Vagina (tissue), 2 donors: ENCODE results near the gene CYTH2. TPM values are rescaled to one million over a fixed set of nuclear protein-coding genes. Genes with fewer than 3 reads are reported as not detected.

Experiments used
- DNase-seq, 2 donors: peaks; one replicate each; pipeline ENCODE4 v3.0.0-alpha.2; 2017; ENCODE audit errors: extremely low spot score in 2 of 2
- H3K27ac ChIP-seq: fragments of 200-600 bp; sonication (generic); one replicate; pipeline ENCODE4 v1.5.1; 2019
- H3K27me3 ChIP-seq: fragments of 200-600 bp; sonication (generic); one replicate; pipeline ENCODE4 v1.5.1; 2019
- H3K36me3 ChIP-seq, 2 donors: fragments of 200-600 bp; sonication (generic); one replicate each; pipeline ENCODE4 v1.5.1; 2017 to 2019
- H3K4me1 ChIP-seq: fragments of 200-600 bp; sonication (generic); one replicate; pipeline ENCODE4 v1.5.1; 2019
- H3K4me3 ChIP-seq, 2 donors: fragments of 200-600 bp; sonication (generic); 1 replicate in 1 of 2; 2 replicates in 1 of 2; pipeline ENCODE4 v1.5.1; 2016 to 2019
- H3K9me3 ChIP-seq: fragments of 200-600 bp; sonication (generic); one replicate; pipeline ENCODE4 v1.5.1; 2019
- POLR2A ChIP-seq, 2 donors: fragments of 450-650 bp; IDR thresholded peaks; one replicate each; pipeline ENCODE4 v1.6.1; 2017; ENCODE audit warnings: antibody characterized with exemption in 2 of 2, mild to moderate bottlenecking in 2 of 2, moderate library complexity in 2 of 2
- POLR2AphosphoS5 ChIP-seq, 2 donors: sonication (generic); formaldehyde crosslinking; IDR thresholded peaks; one replicate each; pipeline ENCODE4 v1.9.0; 2017; ENCODE audit warnings: antibody characterized with exemption in 2 of 2, mild to moderate bottlenecking in 2 of 2, low read depth in 1 of 2; ENCODE audit not compliant: insufficient read depth in 1 of 2
- intact Hi-C: fragments of 100-400 bp; cut with DNase I; formaldehyde crosslinking; loops from one replicate; pipeline ENCODE4 v1.15.1; 2023
- total RNA-seq: library from RNA; depleted of rRNA; stranded (reverse); fragments of >200 nt; gene quantifications from one replicate; pipeline ENCODE4 v1.2.3, GENCODE V29; 2016
- TF ChIP-seq, protein P1 (sequence below), 3 experiments: fragments of 450-650 bp in 2 of 3; fragments of 200-600 bp in 1 of 3; sonication (generic) in 1 of 3; IDR thresholded peaks; one replicate each; pipeline ENCODE4 v1.5.1; 2017 to 2019; ENCODE audit warnings: antibody characterized with exemption in 3 of 3, mild to moderate bottlenecking in 2 of 3, moderate library complexity in 2 of 3

CYTH2 gene
- total RNA-seq, 1 donor from 2014 or later = 87.2 TPM

DNA sequence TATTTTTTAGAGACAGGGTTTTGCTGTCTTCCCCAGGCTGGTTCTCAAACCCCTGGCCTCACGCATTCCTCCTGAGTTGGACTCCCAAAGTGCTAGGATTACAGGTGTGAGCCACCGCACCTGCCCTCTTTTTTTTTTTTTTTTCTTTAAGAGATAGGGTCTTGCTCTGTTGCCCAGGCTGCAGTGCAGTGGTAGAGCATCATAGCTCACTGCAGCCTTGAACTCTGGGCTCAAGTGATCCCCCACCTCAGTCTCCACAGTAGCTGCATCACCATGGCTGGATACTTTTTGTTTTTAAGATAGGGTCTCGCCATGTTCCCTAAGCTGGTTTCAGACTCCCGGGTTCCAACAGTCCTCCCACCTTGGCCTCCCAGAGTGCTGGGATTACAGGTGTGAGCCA is 12.3 kb upstream of the CYTH2 start:
- TF ChIP-seq, protein P1, sequence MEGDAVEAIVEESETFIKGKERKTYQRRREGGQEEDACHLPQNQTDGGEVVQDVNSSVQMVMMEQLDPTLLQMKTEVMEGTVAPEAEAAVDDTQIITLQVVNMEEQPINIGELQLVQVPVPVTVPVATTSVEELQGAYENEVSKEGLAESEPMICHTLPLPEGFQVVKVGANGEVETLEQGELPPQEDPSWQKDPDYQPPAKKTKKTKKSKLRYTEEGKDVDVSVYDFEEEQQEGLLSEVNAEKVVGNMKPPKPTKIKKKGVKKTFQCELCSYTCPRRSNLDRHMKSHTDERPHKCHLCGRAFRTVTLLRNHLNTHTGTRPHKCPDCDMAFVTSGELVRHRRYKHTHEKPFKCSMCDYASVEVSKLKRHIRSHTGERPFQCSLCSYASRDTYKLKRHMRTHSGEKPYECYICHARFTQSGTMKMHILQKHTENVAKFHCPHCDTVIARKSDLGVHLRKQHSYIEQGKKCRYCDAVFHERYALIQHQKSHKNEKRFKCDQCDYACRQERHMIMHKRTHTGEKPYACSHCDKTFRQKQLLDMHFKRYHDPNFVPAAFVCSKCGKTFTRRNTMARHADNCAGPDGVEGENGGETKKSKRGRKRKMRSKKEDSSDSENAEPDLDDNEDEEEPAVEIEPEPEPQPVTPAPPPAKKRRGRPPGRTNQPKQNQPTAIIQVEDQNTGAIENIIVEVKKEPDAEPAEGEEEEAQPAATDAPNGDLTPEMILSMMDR (IDR thresholded peaks at IDR 0.05) = no peak
- H3K27ac ChIP-seq = no peak overlapping the region
- no peaks in the 10 kb centered on the region for H3K9me3 ChIP-seq
- no peaks in the 10 kb centered on the region for H3K4me1 ChIP-seq
- intact Hi-C loops = no loop called here
- no peak overlapping the region for H3K4me3 ChIP-seq
- no peaks in the 10 kb centered on the region for H3K27me3 ChIP-seq
- no peak for DNase-seq
- H3K36me3 ChIP-seq = peaks cover 0 to 37% of the 10 kb centered on the region in 2 donors

DNA sequence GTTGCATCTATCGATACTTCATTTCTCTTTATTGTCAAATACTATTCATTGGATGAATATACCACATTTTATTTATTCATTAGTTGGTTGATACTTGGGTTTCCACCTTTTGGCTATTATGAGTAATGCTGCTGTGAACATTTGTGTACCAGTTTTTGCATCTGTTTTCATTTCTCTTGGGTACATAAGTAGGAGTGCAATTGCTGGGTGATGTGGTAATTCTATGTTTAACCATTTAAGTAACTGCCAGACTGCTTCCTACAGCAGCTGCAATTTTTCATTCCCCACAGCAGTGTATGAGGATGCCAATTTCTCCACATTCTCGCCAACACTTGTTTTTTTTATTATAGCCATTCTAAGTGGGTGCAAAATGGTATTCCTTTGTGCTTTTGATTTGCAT is 11.2 kb upstream of the CYTH2 start:
- Histone ChIP-seq H3K27me3 (no peaks in the 10 kb centered on the region), H3K4me1 (no peaks in the 10 kb centered on the region), H3K4me3 (no peak overlapping the region), H3K9me3 (no peaks in the 10 kb centered on the region), H3K36me3 (peaks cover 0 to 30% of the 10 kb centered on the region in 2 donors), H3K27ac (no peak overlapping the region)
- DNase-seq = no peak
- intact Hi-C loops = no loop called here
- TF ChIP-seq, protein P1 (IDR thresholded peaks at IDR 0.05) = no peak
- TF ChIP-seq POLR2AphosphoS5 (IDR thresholded peaks at IDR 0.05; ENCODE audit: insufficient read depth in 1 of 2, low read depth in 1 of 2) = no peak
- TF ChIP-seq POLR2A (IDR thresholded peaks at IDR 0.05) = no peak

DNA sequence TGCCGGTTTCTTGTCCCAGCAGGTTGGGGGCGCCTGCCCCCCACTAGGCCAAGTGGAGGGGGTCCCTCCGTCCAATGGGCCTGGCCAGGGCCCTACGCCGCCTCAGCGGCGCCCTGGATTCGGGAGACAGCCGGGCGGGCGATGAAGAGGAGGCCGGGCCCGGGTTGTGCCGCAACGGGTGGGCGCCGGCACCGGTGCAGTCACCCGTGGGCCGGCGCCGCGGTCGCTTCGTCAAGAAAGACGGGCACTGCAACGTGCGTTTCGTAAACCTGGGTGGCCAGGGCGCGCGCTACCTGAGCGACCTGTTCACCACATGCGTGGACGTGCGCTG is 7.6 kb upstream of the CYTH2 start:
- no peak for DNase-seq
- H3K4me1 ChIP-seq = no peaks in the 10 kb centered on the region
- H3K27ac ChIP-seq = no peak overlapping the region
- H3K27me3 ChIP-seq = no peaks in the 10 kb centered on the region
- intact Hi-C loops = no loop called here
- peaks cover 0 to 10% of the 10 kb centered on the region in 2 donors for H3K36me3 ChIP-seq
- no peak overlapping the region for H3K4me3 ChIP-seq
- no peaks in the 10 kb centered on the region for H3K9me3 ChIP-seq
- TF ChIP-seq POLR2A (IDR thresholded peaks at IDR 0.05) (no peak), POLR2AphosphoS5 (IDR thresholded peaks at IDR 0.05; ENCODE audit: insufficient read depth in 1 of 2, low read depth in 1 of 2) (no peak)
- TF ChIP-seq, protein P1 (IDR thresholded peaks at IDR 0.05) = no peak

DNA sequence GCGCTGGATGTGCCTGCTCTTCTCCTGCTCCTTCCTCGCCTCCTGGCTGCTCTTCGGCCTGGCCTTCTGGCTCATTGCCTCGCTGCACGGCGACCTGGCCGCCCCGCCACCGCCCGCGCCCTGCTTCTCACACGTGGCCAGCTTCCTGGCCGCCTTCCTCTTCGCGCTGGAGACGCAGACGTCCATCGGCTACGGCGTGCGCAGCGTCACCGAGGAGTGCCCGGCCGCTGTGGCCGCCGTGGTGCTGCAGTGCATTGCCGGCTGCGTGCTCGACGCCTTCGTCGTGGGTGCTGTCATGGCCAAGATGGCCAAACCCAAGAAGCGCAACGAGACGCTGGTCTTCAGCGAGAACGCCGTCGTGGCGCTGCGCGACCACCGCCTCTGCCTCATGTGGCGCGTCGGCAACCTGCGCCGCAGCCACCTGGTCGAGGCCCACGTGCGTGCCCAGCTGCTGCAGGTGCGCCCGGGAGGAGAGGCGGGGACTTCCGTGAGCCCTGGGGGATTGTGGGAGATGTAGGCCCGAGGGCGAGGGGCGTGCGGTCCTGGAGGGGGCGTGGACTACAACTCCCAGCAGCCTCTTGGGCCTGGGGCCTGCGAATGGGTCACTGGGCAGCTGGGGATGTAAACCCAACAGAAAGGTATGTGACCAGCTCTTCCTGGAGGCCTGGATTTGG is 7.0 kb upstream of the CYTH2 start:
- Histone ChIP-seq H3K27ac (no peak overlapping the region), H3K9me3 (no peaks in the 10 kb centered on the region), H3K36me3 (peaks cover 0 to 10% of the 10 kb centered on the region in 2 donors), H3K27me3 (no peaks in the 10 kb centered on the region), H3K4me3 (no peak overlapping the region), H3K4me1 (no peaks in the 10 kb centered on the region)
- TF ChIP-seq POLR2AphosphoS5 (IDR thresholded peaks at IDR 0.05; ENCODE audit: insufficient read depth in 1 of 2, low read depth in 1 of 2) (no peak), POLR2A (IDR thresholded peaks at IDR 0.05) (no peak)
- TF ChIP-seq, protein P1 (IDR thresholded peaks at IDR 0.05) = no peak
- intact Hi-C loops = no loop called here
- no peak for DNase-seq

DNA sequence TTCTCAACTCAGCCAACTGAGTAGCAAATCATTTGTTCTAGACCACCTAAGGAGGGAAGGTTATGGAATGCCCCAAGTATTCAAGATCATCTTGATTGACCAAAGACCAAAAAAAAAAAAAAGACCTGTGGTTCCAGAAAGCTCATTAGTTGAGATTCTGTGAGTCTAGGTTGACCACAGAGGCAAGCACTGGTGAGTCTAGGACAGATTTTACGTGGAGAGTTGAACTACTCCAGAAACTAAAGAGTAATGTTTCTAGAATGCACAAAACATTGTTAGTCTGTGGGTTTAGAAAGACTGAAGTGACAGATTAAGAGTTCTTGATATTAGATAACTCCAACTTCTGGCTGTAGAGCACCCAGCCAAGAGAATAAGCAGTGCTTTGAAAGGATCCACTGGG is 4.0 kb upstream of the CYTH2 start:
- peaks cover 11% of the 10 kb centered on the region for H3K4me1 ChIP-seq
- intact Hi-C loops = no loop called here
- TF ChIP-seq POLR2AphosphoS5 (IDR thresholded peaks at IDR 0.05; ENCODE audit: insufficient read depth in 1 of 2, low read depth in 1 of 2) = no peak
- TF ChIP-seq POLR2A (IDR thresholded peaks at IDR 0.05) = no peak
- no peak overlapping the region for H3K27ac ChIP-seq
- peaks cover 0 to 5% of the 10 kb centered on the region in 2 donors for H3K36me3 ChIP-seq
- H3K27me3 ChIP-seq = no peaks in the 10 kb centered on the region
- H3K9me3 ChIP-seq = no peaks in the 10 kb centered on the region
- H3K4me3 ChIP-seq = no peak overlapping the region
- no peak for DNase-seq
